Stomach (tissue), 4 donors: ENCODE measurements around the gene PXMP2.

Source experiments
- EP300 ChIP-seq: sonication (generic); formaldehyde crosslinking; IDR thresholded peaks from one replicate; pipeline ENCODE4 v1.6.1; 2017; ENCODE audit warnings: antibody characterized with exemption
- POLR2A ChIP-seq, 4 donors: fragments of 450-650 bp; IDR thresholded peaks; one replicate each; pipeline ENCODE4 v1.6.1; 2016; ENCODE audit warnings: antibody characterized with exemption in 4 of 4, control low read depth in 2 of 4, mild to moderate bottlenecking in 1 of 4, moderate library complexity in 1 of 4
- POLR2AphosphoS5 ChIP-seq, 3 donors: sonication (generic); formaldehyde crosslinking; IDR thresholded peaks; one replicate each; pipeline ENCODE4 v1.6.1; 2016; ENCODE audit warnings: antibody characterized with exemption in 3 of 3
- TF ChIP-seq, protein P1 (sequence below), 7 experiments: fragments of 450-650 bp in 4 of 7; fragments of 200-600 bp in 3 of 7; sonication (generic) in 3 of 7; IDR thresholded peaks; one replicate each; pipeline ENCODE4 v1.5.1; 2016 to 2019; ENCODE audit warnings: antibody characterized with exemption in 7 of 7, control low read depth in 2 of 7, mild to moderate bottlenecking in 1 of 7

- no peak for TF ChIP-seq POLR2A (IDR thresholded peaks at IDR 0.05)
- TF ChIP-seq, protein P1, sequence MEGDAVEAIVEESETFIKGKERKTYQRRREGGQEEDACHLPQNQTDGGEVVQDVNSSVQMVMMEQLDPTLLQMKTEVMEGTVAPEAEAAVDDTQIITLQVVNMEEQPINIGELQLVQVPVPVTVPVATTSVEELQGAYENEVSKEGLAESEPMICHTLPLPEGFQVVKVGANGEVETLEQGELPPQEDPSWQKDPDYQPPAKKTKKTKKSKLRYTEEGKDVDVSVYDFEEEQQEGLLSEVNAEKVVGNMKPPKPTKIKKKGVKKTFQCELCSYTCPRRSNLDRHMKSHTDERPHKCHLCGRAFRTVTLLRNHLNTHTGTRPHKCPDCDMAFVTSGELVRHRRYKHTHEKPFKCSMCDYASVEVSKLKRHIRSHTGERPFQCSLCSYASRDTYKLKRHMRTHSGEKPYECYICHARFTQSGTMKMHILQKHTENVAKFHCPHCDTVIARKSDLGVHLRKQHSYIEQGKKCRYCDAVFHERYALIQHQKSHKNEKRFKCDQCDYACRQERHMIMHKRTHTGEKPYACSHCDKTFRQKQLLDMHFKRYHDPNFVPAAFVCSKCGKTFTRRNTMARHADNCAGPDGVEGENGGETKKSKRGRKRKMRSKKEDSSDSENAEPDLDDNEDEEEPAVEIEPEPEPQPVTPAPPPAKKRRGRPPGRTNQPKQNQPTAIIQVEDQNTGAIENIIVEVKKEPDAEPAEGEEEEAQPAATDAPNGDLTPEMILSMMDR (IDR thresholded peaks at IDR 0.05), result no peak
- TF ChIP-seq POLR2AphosphoS5 (IDR thresholded peaks at IDR 0.05), result no peak
- TF ChIP-seq EP300, result no peak
These were observed 48.1 kb downstream of the PXMP2 start for GRCh38 chr12:132735496-132735895.
